DOHH2 (cell line): ENCODE measurements around the gene STN1.

Source experiments
- EZH2phosphoT487 ChIP-seq: fragments of 200-600 bp; sonication (generic); IDR thresholded peaks from 2 replicates; pipeline ENCODE4 v1.6.1; 2017; ENCODE audit warnings: borderline replicate concordance, mild to moderate bottlenecking, antibody characterized with exemption, low read length, moderate library complexity, mixed read lengths
- TF ChIP-seq, protein P1 (sequence below): fragments of 200-600 bp; sonication (generic); IDR thresholded peaks from one replicate; pipeline ENCODE4 v1.5.1; 2014; ENCODE audit warnings: antibody characterized with exemption, mild to moderate bottlenecking, low read depth, low read length; ENCODE audit not compliant: poor library complexity, severe bottlenecking

DNA sequence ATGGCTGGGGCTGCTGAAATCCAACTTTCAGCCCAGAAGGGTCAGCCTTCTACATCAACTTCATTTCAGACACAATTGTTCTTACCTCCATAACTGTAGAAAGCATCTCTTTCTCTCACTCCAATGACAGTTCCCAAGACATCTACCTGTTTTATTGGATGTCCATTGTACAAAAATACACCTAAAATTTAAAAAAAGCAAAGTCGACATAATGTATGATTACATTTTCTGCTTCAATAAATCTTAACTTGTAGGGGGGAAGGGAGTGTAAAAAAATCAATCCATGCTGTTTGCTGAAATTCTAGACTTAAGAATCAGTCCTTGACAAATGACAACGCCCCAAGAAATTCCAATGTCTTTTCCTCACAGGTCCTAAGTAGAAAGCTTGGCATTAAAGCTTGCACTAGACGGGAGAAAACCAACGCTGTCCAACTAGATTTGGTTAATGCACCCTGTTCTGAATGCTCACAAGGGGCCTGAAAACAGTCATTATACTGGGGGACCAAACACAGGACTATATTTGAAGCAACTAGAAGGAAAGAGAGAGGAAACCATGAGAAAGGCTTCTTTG is 7.5 kb downstream of the STN1 start:
- TF ChIP-seq, protein P1, sequence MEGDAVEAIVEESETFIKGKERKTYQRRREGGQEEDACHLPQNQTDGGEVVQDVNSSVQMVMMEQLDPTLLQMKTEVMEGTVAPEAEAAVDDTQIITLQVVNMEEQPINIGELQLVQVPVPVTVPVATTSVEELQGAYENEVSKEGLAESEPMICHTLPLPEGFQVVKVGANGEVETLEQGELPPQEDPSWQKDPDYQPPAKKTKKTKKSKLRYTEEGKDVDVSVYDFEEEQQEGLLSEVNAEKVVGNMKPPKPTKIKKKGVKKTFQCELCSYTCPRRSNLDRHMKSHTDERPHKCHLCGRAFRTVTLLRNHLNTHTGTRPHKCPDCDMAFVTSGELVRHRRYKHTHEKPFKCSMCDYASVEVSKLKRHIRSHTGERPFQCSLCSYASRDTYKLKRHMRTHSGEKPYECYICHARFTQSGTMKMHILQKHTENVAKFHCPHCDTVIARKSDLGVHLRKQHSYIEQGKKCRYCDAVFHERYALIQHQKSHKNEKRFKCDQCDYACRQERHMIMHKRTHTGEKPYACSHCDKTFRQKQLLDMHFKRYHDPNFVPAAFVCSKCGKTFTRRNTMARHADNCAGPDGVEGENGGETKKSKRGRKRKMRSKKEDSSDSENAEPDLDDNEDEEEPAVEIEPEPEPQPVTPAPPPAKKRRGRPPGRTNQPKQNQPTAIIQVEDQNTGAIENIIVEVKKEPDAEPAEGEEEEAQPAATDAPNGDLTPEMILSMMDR, result no peak
- TF ChIP-seq EZH2phosphoT487, result no peak
